Upper lobe of right lung (tissue), 1 donor: ENCODE results near the gene ASB3. TPM values are rescaled to one million over a fixed set of nuclear protein-coding genes. Genes with fewer than 3 reads are reported as not detected.

Source experiments
- ATAC-seq: fragments of 200-7000 bp; cut with Tn5 transposase; one replicate; pipeline ENCODE4 v1.9.1; 2020; ENCODE audit warnings: mild to moderate bottlenecking, moderate library complexity
- DNase-seq: peaks from one replicate; pipeline ENCODE4 v3.0.0-alpha.2; 2020
- H3K27ac ChIP-seq: fragments of 200-600 bp; one replicate; pipeline ENCODE4 v1.8.0; 2022
- H3K27me3 ChIP-seq: fragments of 200-600 bp; one replicate; pipeline ENCODE4 v1.8.0; 2022; ENCODE audit warnings: mild to moderate bottlenecking
- H3K36me3 ChIP-seq: fragments of 200-600 bp; one replicate; pipeline ENCODE4 v1.8.0; 2022
- H3K4me1 ChIP-seq: fragments of 200-600 bp; one replicate; pipeline ENCODE4 v1.8.0; 2022
- H3K4me3 ChIP-seq: fragments of 200-600 bp; one replicate; pipeline ENCODE4 v1.8.0; 2022; ENCODE audit warnings: mild to moderate bottlenecking
- H3K9me3 ChIP-seq: fragments of 200-600 bp; one replicate; pipeline ENCODE4 v1.8.0; 2022
- CTCF ChIP-seq: fragments of 200-600 bp; IDR thresholded peaks from one replicate; pipeline ENCODE4 v1.8.0; 2022; ENCODE audit warnings: antibody characterized with exemption
- intact Hi-C: fragments of 100-400 bp; cut with DNase I; formaldehyde crosslinking; loops from one replicate; pipeline ENCODE4 v1.11.0; 2022
- total RNA-seq: library from RNA; stranded (reverse); fragmentation: NEBNext Ultra II Directional; extraction: Animal tissue kit (Norgen Biotek cat#: 25700); gene quantifications from one replicate; pipeline ENCODE4 v1.2.1, GENCODE V29; 2021
- donor health status: DM: no; HTN: yes; CAD: no; lungs with severe emphysema.

ASB3 gene
- total RNA-seq, 1 donor from 2014 or later, result 29.0 TPM

DNA sequence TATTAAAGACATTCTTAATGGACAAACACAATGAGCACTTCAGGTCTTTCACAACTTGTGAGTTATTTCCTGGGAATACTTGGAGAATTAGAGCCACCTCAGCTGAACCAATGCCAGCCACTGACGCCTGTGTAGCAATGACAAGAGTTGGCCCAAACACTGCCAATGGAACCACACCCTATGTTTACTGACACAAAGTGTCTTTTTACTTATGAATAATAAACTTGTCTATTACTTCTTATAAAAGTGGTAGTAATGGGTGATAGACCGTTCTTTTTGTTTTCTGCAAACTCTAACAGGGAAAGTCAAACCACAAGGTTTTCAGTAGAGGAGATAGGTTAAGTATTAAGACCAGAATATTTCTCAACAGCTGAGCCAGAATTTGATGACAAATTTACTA is 31.6 kb downstream of the ASB3 start:
- Histone ChIP-seq H3K27ac (peak overlapping the region; percentile 8), H3K36me3 (peaks cover 3% of the 10 kb centered on the region)

GRCh38 chr2:53753041-53753440 is 33.7 kb downstream of the ASB3 start:
- H3K36me3 ChIP-seq, result peaks cover 18% of the 10 kb centered on the region
- TF ChIP-seq CTCF, result no peak
- DNase-seq, result no peak
- H3K4me1 ChIP-seq, result no peaks in the 10 kb centered on the region
- no peaks in the 10 kb centered on the region for H3K27me3 ChIP-seq
- H3K9me3 ChIP-seq, result no peaks in the 10 kb centered on the region
- ATAC-seq, result no peak
- intact Hi-C loops, result no loop called here
- H3K27ac ChIP-seq, result no peak overlapping the region
- H3K4me3 ChIP-seq, result no peak overlapping the region

More for the DNA sequence above, 31.6 kb downstream of the ASB3 start:
- no peaks in the 10 kb centered on the region for H3K27me3 ChIP-seq
- DNase-seq (peak; percentile 84), ATAC-seq (peak; percentile 78)
- no peak for TF ChIP-seq CTCF
- intact Hi-C loops, result no loop called here
- no peaks in the 10 kb centered on the region for H3K9me3 ChIP-seq
- no peaks in the 10 kb centered on the region for H3K4me1 ChIP-seq
- H3K4me3 ChIP-seq, result no peak overlapping the region

DNA sequence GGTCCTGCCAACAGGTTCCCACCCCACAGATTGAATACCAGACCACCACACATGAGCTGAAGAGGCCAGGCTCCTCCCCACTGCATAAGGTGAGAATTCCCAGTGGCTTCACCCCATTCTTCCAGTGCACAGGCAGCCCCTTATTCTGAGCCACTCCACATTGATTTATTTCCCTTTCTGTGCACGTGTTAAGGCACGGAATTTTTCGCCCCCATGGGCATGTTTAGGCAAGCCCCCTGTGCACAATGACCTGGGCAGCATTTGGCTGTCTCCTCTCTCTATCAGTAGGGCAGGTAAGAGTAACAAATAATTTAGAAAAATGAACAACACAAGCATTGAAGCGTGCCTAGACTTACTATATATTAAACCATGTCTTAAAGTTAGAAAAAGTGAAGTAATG is 34.4 kb downstream of the ASB3 start:
- no peaks in the 10 kb centered on the region for H3K27me3 ChIP-seq
- peaks cover 24% of the 10 kb centered on the region for H3K36me3 ChIP-seq
- DNase-seq (no peak), ATAC-seq (no peak)
- no peaks in the 10 kb centered on the region for H3K9me3 ChIP-seq
- H3K4me1 ChIP-seq, result no peaks in the 10 kb centered on the region
- no peak overlapping the region for H3K4me3 ChIP-seq
- no peak overlapping the region for H3K27ac ChIP-seq
- TF ChIP-seq CTCF, result no peak
- intact Hi-C loops, result no loop called here

- TF ChIP-seq CTCF, result no peak
- Histone ChIP-seq H3K27me3 (no peaks in the 10 kb centered on the region), H3K4me1 (no peaks in the 10 kb centered on the region), H3K9me3 (no peaks in the 10 kb centered on the region), H3K36me3 (peaks cover 31% of the 10 kb centered on the region), H3K27ac (no peak overlapping the region), H3K4me3 (no peak overlapping the region)
- ATAC-seq, result no peak
- intact Hi-C loops, result no loop called here
- no peak for DNase-seq
These were observed 35.0 kb downstream of the ASB3 start for GRCh38 chr2:53751728-53752127.

- TF ChIP-seq CTCF, result no peak
- DNase-seq, result no peak
- Histone ChIP-seq H3K9me3 (no peaks in the 10 kb centered on the region), H3K36me3 (peaks cover 33% of the 10 kb centered on the region), H3K4me3 (no peak overlapping the region), H3K4me1 (no peaks in the 10 kb centered on the region), H3K27ac (no peak overlapping the region), H3K27me3 (no peaks in the 10 kb centered on the region)
- no peak for ATAC-seq
- intact Hi-C loops, result no loop called here
These were observed 36.5 kb downstream of the ASB3 start for GRCh38 chr2:53750041-53750768.
